Esophagus squamous epithelium (tissue), 5 donors: Measurements from ENCODE around the gene ALPK3. TPM values are rescaled to one million over a fixed set of nuclear protein-coding genes. Genes with fewer than 3 reads are reported as not detected.

ENCODE experiments used
- DNase-seq: peaks from one replicate; lab custom pipeline; 2025; lab: John Stamatoyannopoulos, UW
- H3K27ac ChIP-seq, 4 donors: fragments of 200-600 bp; sonication (generic); one replicate each; pipeline ENCODE4 v1.5.1; 2016 to 2019; ENCODE audit warnings: mild to moderate bottlenecking in 1 of 4
- H3K27me3 ChIP-seq, 4 donors: fragments of 200-600 bp; sonication (generic); 1 replicate in 3 of 4; 2 replicates in 1 of 4; pipeline versions ENCODE4 v1.5.1 to v1.6.0; 2017 to 2021; ENCODE audit warnings: antibody characterized with exemption in 1 of 4
- H3K36me3 ChIP-seq, 3 donors: fragments of 200-600 bp; sonication (generic); one replicate each; pipeline ENCODE4 v1.5.1; 2016 to 2019
- H3K4me1 ChIP-seq, 3 donors: fragments of 200-600 bp; sonication (generic); one replicate each; pipeline ENCODE4 v1.5.1; 2017 to 2019
- H3K4me3 ChIP-seq, 4 donors: fragments of 200-600 bp; sonication (generic); 1 replicate in 3 of 4; 2 replicates in 1 of 4; pipeline ENCODE4 v1.5.1; 2016 to 2019; ENCODE audit warnings: mild to moderate bottlenecking in 2 of 4, moderate library complexity in 1 of 4
- H3K9me3 ChIP-seq, 3 donors: fragments of 200-600 bp; sonication (generic); one replicate each; pipeline ENCODE4 v1.5.1; 2016 to 2019
- CTCF ChIP-seq, 6 experiments: fragments of 450-650 bp in 4 of 6; fragments of 200-600 bp in 2 of 6; sonication (generic) in 2 of 6; IDR thresholded peaks; one replicate each; pipeline ENCODE4 v1.5.1; 2016 to 2019; ENCODE audit warnings: antibody characterized with exemption in 6 of 6, mild to moderate bottlenecking in 4 of 6, moderate library complexity in 4 of 6
- POLR2A ChIP-seq, 4 donors: fragments of 450-650 bp; IDR thresholded peaks; one replicate each; pipeline ENCODE4 v1.6.1; 2017; ENCODE audit warnings: antibody characterized with exemption in 4 of 4, mild to moderate bottlenecking in 4 of 4, moderate library complexity in 3 of 4
- WGBS, 2 donors: methylation state at CpG; one replicate each; pipeline ENCODE4 v1.1.5; 2018; 5-methylcytosine and 5-hydroxymethylcytosine counted together
- intact Hi-C: fragments of 100-400 bp; cut with DNase I; formaldehyde crosslinking; loops from one replicate; pipeline ENCODE4 v1.15.0; 2022
- total RNA-seq, 4 donors: library from RNA; depleted of rRNA; stranded (reverse); fragments of >200 nt; gene quantifications; one replicate each; pipeline ENCODE4 v1.1.0, GENCODE V29; 2016
- donor health status: DM: yes; HTN: yes; CAD: no.

ALPK3 gene
- total RNA-seq, 4 donors from 2014 or later, result 1.8 to 4.2 (median 2.7) TPM

GRCh38 chr15:84811151-84811550, 6.0 kb upstream of the ALPK3 start:
- 83 to 86% methylated on average over 4 of the region's 4 CpGs for WGBS, 2 donors

GRCh38 chr15:84811828-84812227, 5.3 kb upstream of the ALPK3 start:
- peaks cover 0 to 4% (median 0%) of the 10 kb centered on the region in 4 donors for H3K27me3 ChIP-seq
- H3K27ac ChIP-seq, result no peak overlapping the region
- TF ChIP-seq POLR2A (IDR thresholded peaks at IDR 0.05) (no peak), CTCF (IDR thresholded peaks at IDR 0.05) (no peak)
- DNase-seq, result no peak
- intact Hi-C loops, result no loop called here
- peaks cover 0 to 6% (median 0%) of the 10 kb centered on the region in 3 donors for H3K36me3 ChIP-seq
- peaks cover under 1 to 2% (median 2%) of the 10 kb centered on the region in 3 donors for H3K4me1 ChIP-seq
- no peak overlapping the region for H3K4me3 ChIP-seq
- H3K9me3 ChIP-seq, result no peaks in the 10 kb centered on the region

More at GRCh38 chr15:84811151-84811550, 6.0 kb upstream of the ALPK3 start:
- intact Hi-C loops, result no loop called here
- H3K4me1 ChIP-seq, result no peaks in the 10 kb centered on the region
- H3K4me3 ChIP-seq, result no peak overlapping the region
- no peak overlapping the region for H3K27ac ChIP-seq
- H3K27me3 ChIP-seq, result no peaks in the 10 kb centered on the region
- peaks cover 0 to 12% (median 0%) of the 10 kb centered on the region in 3 donors for H3K36me3 ChIP-seq
- TF ChIP-seq CTCF (IDR thresholded peaks at IDR 0.05), result no peak
- no peak for TF ChIP-seq POLR2A (IDR thresholded peaks at IDR 0.05)
- DNase-seq, result no peak
- no peaks in the 10 kb centered on the region for H3K9me3 ChIP-seq

GRCh38 chr15:84812842-84813241, 4.3 kb upstream of the ALPK3 start:
- DNase-seq, result no peak
- TF ChIP-seq CTCF (IDR thresholded peaks at IDR 0.05), result no peak
- no peak for TF ChIP-seq POLR2A (IDR thresholded peaks at IDR 0.05)
- intact Hi-C loops, result no loop called here

GRCh38 chr15:84813435-84813834, 3.7 kb upstream of the ALPK3 start:
- intact Hi-C loops, result no loop called here
- H3K27me3 ChIP-seq, result peaks cover 0 to 12% (median 0%) of the 10 kb centered on the region in 4 donors
- peaks cover 0 to 6% (median 0%) of the 10 kb centered on the region in 3 donors for H3K36me3 ChIP-seq
- H3K27ac ChIP-seq, result no peak overlapping the region
- TF ChIP-seq POLR2A (IDR thresholded peaks at IDR 0.05), result no peak
- no peak for TF ChIP-seq CTCF (IDR thresholded peaks at IDR 0.05)
- 67 to 91% methylated on average over 1 of the region's 1 CpG for WGBS, 2 donors
- H3K4me3 ChIP-seq, result no peak overlapping the region
- DNase-seq, result no peak
- H3K4me1 ChIP-seq, result peaks cover 10 to 18% (median 13%) of the 10 kb centered on the region in 3 donors
- no peaks in the 10 kb centered on the region for H3K9me3 ChIP-seq

More at GRCh38 chr15:84812842-84813241, 4.3 kb upstream of the ALPK3 start:
- no peaks in the 10 kb centered on the region for H3K9me3 ChIP-seq
- H3K4me3 ChIP-seq, result no peak overlapping the region
- H3K27ac ChIP-seq, result no peak overlapping the region
- peaks cover 7 to 13% (median 10%) of the 10 kb centered on the region in 3 donors for H3K4me1 ChIP-seq
- H3K36me3 ChIP-seq, result peaks cover 0 to 6% (median 0%) of the 10 kb centered on the region in 3 donors
- peaks cover 0 to 12% (median 0%) of the 10 kb centered on the region in 4 donors for H3K27me3 ChIP-seq
- WGBS, 2 donors, result 67 to 82% methylated on average over 2 of the region's 2 CpGs

GRCh38 chr15:84813931-84814330, 3.2 kb upstream of the ALPK3 start:
- Histone ChIP-seq H3K27me3 (peaks cover 0 to 12% (median 0%) of the 10 kb centered on the region in 4 donors), H3K4me1 (peaks cover 10 to 23% (median 13%) of the 10 kb centered on the region in 3 donors), H3K36me3 (peaks cover 0 to 6% (median 0%) of the 10 kb centered on the region in 3 donors), H3K27ac (no peak overlapping the region), H3K4me3 (no peak overlapping the region), H3K9me3 (no peaks in the 10 kb centered on the region)
- TF ChIP-seq CTCF (IDR thresholded peaks at IDR 0.05) (no peak), POLR2A (IDR thresholded peaks at IDR 0.05) (no peak)
- whole genome bisulfite sequencing, 2 donors, result 50 to 86% methylated on average over 1 of the region's 1 CpG
- no peak for DNase-seq
- intact Hi-C loops, result no loop called here
